ENCODE measurements around the gene NRP1.

DNA sequence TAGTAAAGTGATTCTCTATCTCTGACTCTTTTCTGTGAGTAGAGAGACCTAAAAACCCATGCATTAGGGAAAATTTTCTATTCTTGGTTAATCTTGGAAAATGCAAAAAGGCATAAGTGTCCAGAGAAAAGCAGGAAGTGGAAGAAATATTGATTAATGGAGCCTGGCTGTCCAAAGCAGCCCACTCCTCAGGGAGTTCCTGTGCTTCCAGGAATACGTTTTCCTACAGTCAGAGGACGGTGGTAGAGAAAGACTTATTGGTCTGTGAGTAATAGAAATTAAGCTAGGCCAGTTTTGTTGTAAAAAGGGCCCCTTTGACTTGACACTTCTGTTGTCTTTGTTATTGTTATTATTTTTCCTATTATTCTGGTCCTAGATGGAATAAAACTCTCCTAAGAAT lies 157.8 kb downstream of the NRP1 start:
- no peak for TF ChIP-seq EZH2 (IDR thresholded peaks at IDR 0.05; ENCODE audit: low read length, unreplicated experiment)
- TF ChIP-seq, protein P1, sequence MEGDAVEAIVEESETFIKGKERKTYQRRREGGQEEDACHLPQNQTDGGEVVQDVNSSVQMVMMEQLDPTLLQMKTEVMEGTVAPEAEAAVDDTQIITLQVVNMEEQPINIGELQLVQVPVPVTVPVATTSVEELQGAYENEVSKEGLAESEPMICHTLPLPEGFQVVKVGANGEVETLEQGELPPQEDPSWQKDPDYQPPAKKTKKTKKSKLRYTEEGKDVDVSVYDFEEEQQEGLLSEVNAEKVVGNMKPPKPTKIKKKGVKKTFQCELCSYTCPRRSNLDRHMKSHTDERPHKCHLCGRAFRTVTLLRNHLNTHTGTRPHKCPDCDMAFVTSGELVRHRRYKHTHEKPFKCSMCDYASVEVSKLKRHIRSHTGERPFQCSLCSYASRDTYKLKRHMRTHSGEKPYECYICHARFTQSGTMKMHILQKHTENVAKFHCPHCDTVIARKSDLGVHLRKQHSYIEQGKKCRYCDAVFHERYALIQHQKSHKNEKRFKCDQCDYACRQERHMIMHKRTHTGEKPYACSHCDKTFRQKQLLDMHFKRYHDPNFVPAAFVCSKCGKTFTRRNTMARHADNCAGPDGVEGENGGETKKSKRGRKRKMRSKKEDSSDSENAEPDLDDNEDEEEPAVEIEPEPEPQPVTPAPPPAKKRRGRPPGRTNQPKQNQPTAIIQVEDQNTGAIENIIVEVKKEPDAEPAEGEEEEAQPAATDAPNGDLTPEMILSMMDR (conservative IDR thresholded peaks at IDR 0.05; ENCODE audit: low read depth, low read length), result no peak

Measured in PC-3 (cell line).